Testis (tissue), 3 donors: ENCODE data around the gene BEAN1. TPM values are rescaled to one million over a fixed set of nuclear protein-coding genes. Genes with fewer than 3 reads are reported as not detected.

Experiments used
- DNase-seq: peaks from one replicate; pipeline ENCODE4 v3.0.0-alpha.2; 2019
- H3K27ac ChIP-seq, 2 donors: fragments of 200-600 bp; sonication (generic); one replicate each; pipeline ENCODE4 v1.5.1; 2019
- H3K27me3 ChIP-seq: fragments of 200-600 bp; sonication (generic); one replicate; pipeline ENCODE4 v1.5.1; 2019
- H3K36me3 ChIP-seq: fragments of 200-600 bp; sonication (generic); one replicate; pipeline ENCODE4 v1.5.1; 2017; ENCODE audit warnings: low read depth; ENCODE audit errors: missing control alignments
- H3K4me1 ChIP-seq: fragments of 200-600 bp; sonication (generic); one replicate; pipeline ENCODE4 v1.5.1; 2019
- H3K4me3 ChIP-seq, 2 donors: fragments of 200-600 bp; sonication (generic); one replicate each; pipeline ENCODE4 v1.5.1; 2017 to 2019
- H3K9me3 ChIP-seq: fragments of 200-600 bp; sonication (generic); one replicate; pipeline ENCODE4 v1.5.1; 2017
- POLR2A ChIP-seq: fragments of 450-650 bp; IDR thresholded peaks from one replicate; pipeline ENCODE4 v1.6.1; 2017; ENCODE audit warnings: antibody characterized with exemption, mild to moderate bottlenecking, moderate library complexity
- WGBS, 2 donors: methylation state at CpG; one replicate each; pipeline ENCODE4 v1.1.5; 2018; 5-methylcytosine and 5-hydroxymethylcytosine counted together
- intact Hi-C: fragments of 100-400 bp; cut with DNase I; formaldehyde crosslinking; loops from one replicate; pipeline ENCODE4 v1.15.1; 2023; ENCODE audit warnings: low total_unique reads
- polyA plus RNA-seq: library from polyadenylated mRNA; stranded (reverse); fragments of 350-450 nt; fragmentation: Illumina TruSeq; extraction: RNeasy Lipid Tissue Mini Kit (QIAGEN cat#74804); gene quantifications from one replicate; pipeline ENCODE4 v1.2.3, GENCODE V29; 2014; ENCODE audit warnings: low read depth, low replicate concordance; ENCODE audit not compliant: insufficient read depth
- total RNA-seq, 2 donors: library from RNA; depleted of rRNA; stranded (reverse); fragments of >200 nt; gene quantifications; one replicate each; pipeline ENCODE4 v1.2.3, GENCODE V29; 2016
- TF ChIP-seq, protein P1 (sequence below), 3 experiments: fragments of 450-650 bp in 2 of 3; fragments of 200-600 bp in 1 of 3; sonication (generic) in 1 of 3; IDR thresholded peaks; one replicate each; pipeline ENCODE4 v1.5.1; 2016 to 2019; ENCODE audit warnings: antibody characterized with exemption in 3 of 3, mild to moderate bottlenecking in 2 of 3, moderate library complexity in 1 of 3

The BEAN1 gene
- total and polyA plus RNA-seq, 3 donors from 2014 or later = 4.2 to 18.0 (median 6.1) TPM

- DNase-seq = no peak
- H3K9me3 ChIP-seq = no peaks in the 10 kb centered on the region
- peaks cover 32% of the 10 kb centered on the region for H3K4me1 ChIP-seq
- H3K36me3 ChIP-seq = no peaks in the 10 kb centered on the region
- H3K27me3 ChIP-seq = no peaks in the 10 kb centered on the region
- H3K4me3 ChIP-seq = no peak overlapping the region
- WGBS, 2 donors = 88 to 91% methylated on average over 14 to 15 of the region's 15 CpGs
- no peak for TF ChIP-seq POLR2A
- TF ChIP-seq, protein P1, sequence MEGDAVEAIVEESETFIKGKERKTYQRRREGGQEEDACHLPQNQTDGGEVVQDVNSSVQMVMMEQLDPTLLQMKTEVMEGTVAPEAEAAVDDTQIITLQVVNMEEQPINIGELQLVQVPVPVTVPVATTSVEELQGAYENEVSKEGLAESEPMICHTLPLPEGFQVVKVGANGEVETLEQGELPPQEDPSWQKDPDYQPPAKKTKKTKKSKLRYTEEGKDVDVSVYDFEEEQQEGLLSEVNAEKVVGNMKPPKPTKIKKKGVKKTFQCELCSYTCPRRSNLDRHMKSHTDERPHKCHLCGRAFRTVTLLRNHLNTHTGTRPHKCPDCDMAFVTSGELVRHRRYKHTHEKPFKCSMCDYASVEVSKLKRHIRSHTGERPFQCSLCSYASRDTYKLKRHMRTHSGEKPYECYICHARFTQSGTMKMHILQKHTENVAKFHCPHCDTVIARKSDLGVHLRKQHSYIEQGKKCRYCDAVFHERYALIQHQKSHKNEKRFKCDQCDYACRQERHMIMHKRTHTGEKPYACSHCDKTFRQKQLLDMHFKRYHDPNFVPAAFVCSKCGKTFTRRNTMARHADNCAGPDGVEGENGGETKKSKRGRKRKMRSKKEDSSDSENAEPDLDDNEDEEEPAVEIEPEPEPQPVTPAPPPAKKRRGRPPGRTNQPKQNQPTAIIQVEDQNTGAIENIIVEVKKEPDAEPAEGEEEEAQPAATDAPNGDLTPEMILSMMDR (IDR thresholded peaks at IDR 0.05) = no peak
- H3K27ac ChIP-seq = no peak overlapping the region
- intact Hi-C loops = loop anchor here (10.0 kb wide), 2 partner anchors 120 kb away; partner anchors contain the start of genes CDH5 and CMTM3
These were observed 57.5 kb downstream of the BEAN1 start for GRCh38 chr16:66484453-66485213.

DNA sequence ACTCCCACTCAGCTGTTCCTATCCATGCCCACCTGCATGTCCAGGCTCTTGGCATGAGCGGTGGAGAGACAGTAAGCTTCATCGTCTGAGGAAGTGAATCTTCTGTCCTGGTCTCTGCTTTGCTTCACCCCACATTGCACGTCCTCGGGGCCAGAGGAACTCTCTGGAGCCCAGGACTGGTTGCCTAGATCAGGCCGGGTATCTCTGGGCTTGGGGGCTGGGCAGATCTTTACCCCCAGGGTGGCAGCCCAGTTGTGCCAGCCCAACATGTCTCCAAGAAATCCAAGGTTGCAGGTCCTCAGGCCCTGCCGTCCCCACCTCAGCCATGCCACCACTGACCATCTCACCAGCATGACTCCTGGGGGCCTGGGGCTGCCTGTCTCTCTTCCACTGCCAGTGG is 58.3 kb downstream of the BEAN1 start:
- Histone ChIP-seq H3K4me3 (no peak overlapping the region), H3K36me3 (no peaks in the 10 kb centered on the region), H3K4me1 (peaks cover 32% of the 10 kb centered on the region), H3K27ac (no peak overlapping the region), H3K27me3 (no peaks in the 10 kb centered on the region), H3K9me3 (no peaks in the 10 kb centered on the region)
- DNase-seq = no peak
- no peak for TF ChIP-seq POLR2A
- TF ChIP-seq, protein P1 (IDR thresholded peaks at IDR 0.05) = no peak
- intact Hi-C loops = loop anchor here (10.0 kb wide), 2 partner anchors 119 to 121 kb away; partner anchors contain the start of genes CDH5 and CMTM3
- 82 to 93% methylated on average over 4 to 6 of the region's 6 CpGs for WGBS, 2 donors

DNA sequence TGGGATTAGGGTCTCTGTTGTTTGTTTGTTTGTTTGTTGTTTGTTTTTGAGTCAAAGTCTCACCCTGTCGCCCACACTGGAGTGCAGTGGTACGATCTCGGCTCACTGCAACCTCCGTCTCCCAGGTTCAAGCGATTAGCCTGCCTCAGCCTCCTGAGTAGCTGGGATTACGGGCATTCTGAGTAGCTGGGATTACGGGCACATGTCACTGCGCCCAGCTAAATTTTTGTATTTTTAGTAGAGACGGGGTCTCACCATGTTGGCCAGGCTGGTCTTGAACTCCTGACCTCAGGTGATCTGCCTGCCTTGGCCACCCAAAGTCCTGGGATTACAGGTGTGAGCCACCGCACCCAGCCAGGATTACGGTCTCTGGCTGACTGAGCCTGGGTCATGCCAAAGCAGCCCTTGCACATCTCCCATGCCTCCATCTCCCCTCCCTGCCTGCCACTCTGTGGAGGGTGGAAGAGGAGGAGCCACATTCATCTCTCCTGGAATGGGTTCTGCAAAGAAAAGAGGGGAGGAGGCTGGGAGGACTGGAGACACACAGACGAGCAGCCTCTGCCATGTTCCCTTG is 59.2 kb downstream of the BEAN1 start:
- no peak for DNase-seq

DNA sequence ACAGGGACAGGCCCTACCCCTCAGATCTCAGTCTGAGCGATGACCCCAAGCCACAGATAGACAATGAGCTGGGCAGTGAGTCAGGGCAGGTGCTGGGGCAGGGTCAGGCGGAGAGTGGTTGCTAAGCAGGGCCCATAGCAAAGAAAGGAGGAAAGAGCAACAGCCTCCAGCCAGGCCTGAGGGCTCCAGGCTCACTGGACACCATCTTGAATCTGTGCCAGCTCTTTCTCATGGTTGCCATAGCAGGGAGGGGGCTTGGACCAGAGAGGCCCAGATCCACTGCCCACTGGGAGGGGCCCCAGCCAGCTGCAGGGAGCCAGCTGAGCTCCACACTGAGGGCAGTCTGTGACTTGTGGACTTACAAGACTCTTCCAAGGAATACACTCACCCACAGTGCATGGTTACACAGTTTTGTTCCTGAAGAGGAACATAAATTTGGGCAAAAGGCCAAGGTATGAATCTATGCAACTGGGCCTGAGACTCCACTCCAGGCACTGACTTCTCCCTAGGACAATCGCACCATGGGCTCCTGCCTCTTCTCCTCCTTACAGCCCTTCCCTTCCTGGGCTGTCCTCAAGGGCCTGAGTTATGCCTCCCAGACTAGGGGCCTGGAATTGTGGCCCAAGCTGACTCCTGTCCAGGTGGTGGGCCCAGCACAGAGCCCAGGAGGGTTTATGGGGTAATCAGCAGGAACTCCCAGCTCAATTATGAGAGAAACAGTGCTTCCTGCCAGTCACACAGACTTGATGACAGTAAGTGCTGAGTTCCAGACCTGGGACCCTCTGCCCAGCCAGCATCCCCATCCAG is 59.9 kb downstream of the BEAN1 start:
- Histone ChIP-seq H3K4me3 (no peak overlapping the region), H3K9me3 (no peaks in the 10 kb centered on the region), H3K27ac (peak overlapping the region in 1 of 2 donors; percentile 56), H3K4me1 (peaks cover 25% of the 10 kb centered on the region), H3K36me3 (no peaks in the 10 kb centered on the region), H3K27me3 (no peaks in the 10 kb centered on the region)
- DNase-seq = no peak
- intact Hi-C loops = loop anchor here (10.0 kb wide), 2 partner anchors 118 to 122 kb away; partner anchors contain the start of genes CDH5 and CMTM3
- WGBS, 2 donors = 70 to 74% methylated on average over 3 of the region's 3 CpGs
- TF ChIP-seq, protein P1 (IDR thresholded peaks at IDR 0.05) = no peak
- TF ChIP-seq POLR2A = no peak

More for the DNA sequence above, 59.2 kb downstream of the BEAN1 start:
- H3K36me3 ChIP-seq = no peaks in the 10 kb centered on the region
- no peaks in the 10 kb centered on the region for H3K9me3 ChIP-seq
- intact Hi-C loops = loop anchor here (10.0 kb wide), 2 partner anchors 119 to 121 kb away; partner anchors contain the start of genes CDH5 and CMTM3
- 91 to 92% methylated on average over 10 to 12 of the region's 12 CpGs for WGBS, 2 donors
- no peak overlapping the region for H3K27ac ChIP-seq
- H3K27me3 ChIP-seq = no peaks in the 10 kb centered on the region
- H3K4me3 ChIP-seq = no peak overlapping the region
- no peak for TF ChIP-seq POLR2A
- TF ChIP-seq, protein P1 (IDR thresholded peaks at IDR 0.05) = no peak
- H3K4me1 ChIP-seq = peaks cover 32% of the 10 kb centered on the region
